Activated CD4-positive, alpha-beta T cell treated with anti-CD3 and anti-CD28 coated beads, Interleukin-2, Interleukin-6, amounts not matched to agents 100 ng/mL and 50 ng/mL, durations not matched to agents 16 hours and 8 hours (primary cell): ENCODE data around the gene C12orf56.
"Not testable (repeated sequence)": the region's sequence is repeated elsewhere in the genome, so short reads cannot be mapped to it uniquely, and the experiment has no call there.

Experiments used
- DNase-seq: peaks from one replicate; pipeline ENCODE4 v3.0.0-alpha.2; 2020

Gene C12orf56

GRCh38 chr12:64299628-64300027 is 90.9 kb downstream of the C12orf56 start:
- no peak for DNase-seq

GRCh38 chr12:64296301-64296700 is 94.3 kb downstream of the C12orf56 start:
- no peak for DNase-seq

- no peak for DNase-seq
Measured at GRCh38 chr12:64293654-64294364, 96.7 kb downstream of the C12orf56 start.

GRCh38 chr12:64293174-64293573 is 97.4 kb downstream of the C12orf56 start:
- DNase-seq = not testable (repeated sequence)

GRCh38 chr12:64286521-64286920 is 104.0 kb downstream of the C12orf56 start:
- no peak for DNase-seq

GRCh38 chr12:64284256-64284655 is 106.3 kb downstream of the C12orf56 start:
- no peak for DNase-seq

- no peak for DNase-seq
Measured at GRCh38 chr12:64278421-64278820, 112.1 kb downstream of the C12orf56 start.

- peak; percentile 9 for DNase-seq
Measured at GRCh38 chr12:64273527-64274403, 116.8 kb downstream of the C12orf56 start.

- DNase-seq = no peak
Measured at GRCh38 chr12:64270411-64270810, 120.1 kb downstream of the C12orf56 start.

GRCh38 chr12:64269161-64269560 is 121.4 kb downstream of the C12orf56 start:
- no peak for DNase-seq

GRCh38 chr12:64268409-64268808 is 122.1 kb downstream of the C12orf56 start:
- DNase-seq = no peak

GRCh38 chr12:64265839-64266238 is 124.7 kb downstream of the C12orf56 start:
- no peak for DNase-seq

GRCh38 chr12:64261813-64262212 is 128.7 kb downstream of the C12orf56 start:
- no peak for DNase-seq

GRCh38 chr12:64258576-64258975 is 132.0 kb downstream of the C12orf56 start:
- DNase-seq = no peak

- peak; percentile 59 for DNase-seq
Measured at GRCh38 chr12:64256166-64256800, 134.3 kb downstream of the C12orf56 start.

- DNase-seq = no peak
Measured at GRCh38 chr12:64255249-64255648, 135.3 kb downstream of the C12orf56 start.

- DNase-seq = no peak
Measured at GRCh38 chr12:64253356-64253755, 137.2 kb downstream of the C12orf56 start.

GRCh38 chr12:64252681-64253080 is 137.9 kb downstream of the C12orf56 start:
- DNase-seq = no peak

- no peak for DNase-seq
Measured at GRCh38 chr12:64243809-64244208, 146.7 kb downstream of the C12orf56 start.

- no peak for DNase-seq
Measured at GRCh38 chr12:64240781-64241180, 149.8 kb downstream of the C12orf56 start.

GRCh38 chr12:64237382-64237781 is 153.2 kb downstream of the C12orf56 start:
- DNase-seq = no peak

GRCh38 chr12:64236549-64236948 is 154.0 kb downstream of the C12orf56 start:
- DNase-seq = no peak

GRCh38 chr12:64232196-64232595 is 158.4 kb downstream of the C12orf56 start:
- DNase-seq = no peak

GRCh38 chr12:64229796-64230195 is 160.8 kb downstream of the C12orf56 start:
- DNase-seq = no peak
